ENCODE results near the gene SORCS3. TPM values are rescaled to one million over a fixed set of nuclear protein-coding genes. Genes with fewer than 3 reads are reported as not detected.

The SORCS3 gene
- total RNA-seq, 1 donor from 2014 or later, result 0.26 TPM

GRCh38 chr10:104834580-104834979 is 193.5 kb downstream of the SORCS3 start:
- H3K4me1 ChIP-seq, result no peaks in the 10 kb centered on the region
- H3K9ac ChIP-seq, result no peak overlapping the region
- peaks cover 4% of the 10 kb centered on the region for H3K27me3 Mint-ChIP-seq (ENCODE audit: insufficient read depth, low read depth)
- no peaks in the 10 kb centered on the region for H3K27me3 ChIP-seq
- no peak overlapping the region for H3K27ac ChIP-seq
- H3K9me3 ChIP-seq (ENCODE audit: low read depth), result no peaks in the 10 kb centered on the region
- H3K4me3 Mint-ChIP-seq, result no peak overlapping the region
- H3K4me2 ChIP-seq, result no peak overlapping the region
- H3K4me1 Mint-ChIP-seq, result no peaks in the 10 kb centered on the region
- TF ChIP-seq EZH2 (IDR thresholded peaks at IDR 0.05), result no peak
- no peak for TF ChIP-seq EZH2phosphoT487 (IDR thresholded peaks at IDR 0.05)
- TF ChIP-seq CTCF (IDR thresholded peaks at IDR 0.05), result no peak
- H3K79me2 ChIP-seq (ENCODE audit: low read depth), result no peaks in the 10 kb centered on the region
- H3K27ac Mint-ChIP-seq, result no peak overlapping the region
- no peaks in the 10 kb centered on the region for H3F3A ChIP-seq (ENCODE audit: low read depth)
- H3K4me3 ChIP-seq, result no peak overlapping the region
- no peaks in the 10 kb centered on the region for H3K9me3 Mint-ChIP-seq
- no peaks in the 10 kb centered on the region for H3K36me3 Mint-ChIP-seq
- no peak overlapping the region for H2AFZ ChIP-seq (replicated peaks)
- DNase-seq (ENCODE audit: low spot score), result no peak
- H3K36me3 ChIP-seq, result no peaks in the 10 kb centered on the region
- H4K20me1 ChIP-seq (ENCODE audit: low read depth), result no peaks in the 10 kb centered on the region

GRCh38 chr10:104835422-104835821 is 194.3 kb downstream of the SORCS3 start:
- Mint-ChIP-seq H3K9me3 (no peaks in the 10 kb centered on the region), H3K4me3 (no peak overlapping the region), H3K36me3 (no peaks in the 10 kb centered on the region), H3K27ac (no peak overlapping the region), H3K4me1 (no peaks in the 10 kb centered on the region), H3K27me3 (ENCODE audit: insufficient read depth, low read depth) (peaks cover 4% of the 10 kb centered on the region)
- Histone ChIP-seq H2AFZ (replicated peaks) (no peak overlapping the region), H3K9ac (no peak overlapping the region), H3K36me3 (no peaks in the 10 kb centered on the region), H3K4me1 (no peaks in the 10 kb centered on the region), H3K9me3 (ENCODE audit: low read depth) (no peaks in the 10 kb centered on the region), H3F3A (ENCODE audit: low read depth) (no peaks in the 10 kb centered on the region), H3K27me3 (no peaks in the 10 kb centered on the region), H3K79me2 (ENCODE audit: low read depth) (no peaks in the 10 kb centered on the region), H3K4me2 (no peak overlapping the region), H4K20me1 (ENCODE audit: low read depth) (no peaks in the 10 kb centered on the region), H3K27ac (no peak overlapping the region), H3K4me3 (no peak overlapping the region)
- TF ChIP-seq EZH2phosphoT487 (IDR thresholded peaks at IDR 0.05), result no peak
- no peak for TF ChIP-seq CTCF (IDR thresholded peaks at IDR 0.05)
- TF ChIP-seq EZH2 (IDR thresholded peaks at IDR 0.05), result no peak
- no peak for DNase-seq (ENCODE audit: low spot score)

GRCh38 chr10:104842704-104843103 is 201.6 kb downstream of the SORCS3 start:
- H3K27ac ChIP-seq, result no peak overlapping the region
- H3K27ac Mint-ChIP-seq, result no peak overlapping the region

More at GRCh38 chr10:104842704-104843103, 201.6 kb downstream of the SORCS3 start:
- H3K4me1 Mint-ChIP-seq, result peaks cover 6% of the 10 kb centered on the region
- H3K9me3 ChIP-seq (ENCODE audit: low read depth), result no peaks in the 10 kb centered on the region
- H3K4me3 Mint-ChIP-seq, result no peak overlapping the region
- H3K27me3 ChIP-seq, result no peaks in the 10 kb centered on the region
- no peaks in the 10 kb centered on the region for H3F3A ChIP-seq (ENCODE audit: low read depth)
- no peaks in the 10 kb centered on the region for H3K9me3 Mint-ChIP-seq
- no peak overlapping the region for H2AFZ ChIP-seq (replicated peaks)
- no peak overlapping the region for H3K4me2 ChIP-seq
- no peaks in the 10 kb centered on the region for H4K20me1 ChIP-seq (ENCODE audit: low read depth)
- no peaks in the 10 kb centered on the region for H3K27me3 Mint-ChIP-seq (ENCODE audit: insufficient read depth, low read depth)
- H3K36me3 Mint-ChIP-seq, result no peaks in the 10 kb centered on the region
- TF ChIP-seq EZH2 (IDR thresholded peaks at IDR 0.05), result no peak
- TF ChIP-seq EZH2phosphoT487 (IDR thresholded peaks at IDR 0.05), result no peak
- no peak for TF ChIP-seq CTCF (IDR thresholded peaks at IDR 0.05)
- H3K4me1 ChIP-seq, result no peaks in the 10 kb centered on the region
- H3K79me2 ChIP-seq (ENCODE audit: low read depth), result no peaks in the 10 kb centered on the region
- no peak overlapping the region for H3K4me3 ChIP-seq
- H3K36me3 ChIP-seq, result no peaks in the 10 kb centered on the region
- DNase-seq (ENCODE audit: low spot score), result peak; percentile 4
- H3K9ac ChIP-seq, result no peak overlapping the region

All from neural progenitor cell (in vitro differentiated cells).